Measurements from ENCODE around the gene NDUFB7. TPM values are rescaled to one million over a fixed set of nuclear protein-coding genes. Genes with fewer than 3 reads are reported as not detected.

The NDUFB7 gene
- total RNA-seq, 1 donor from 2014 or later, result 133 TPM

- peaks cover 52% of the 10 kb centered on the region for H3K4me1 Mint-ChIP-seq (ENCODE audit: low read depth)
- intact Hi-C loops (cut with micrococcal nuclease), result loop anchor here (10.0 kb wide), 1 partner anchor 1366 kb away; the partner anchor contains the start of genes IER2 and STX10
- no peak overlapping the region for H3K4me3 Mint-ChIP-seq
- peaks cover 2% of the 10 kb centered on the region for H3K27me3 Mint-ChIP-seq (ENCODE audit: insufficient read depth)
- peak overlapping the region; percentile 94 for H3K27ac Mint-ChIP-seq
- no peak for DNase-seq (ENCODE audit: low spot score)
- H3K36me3 Mint-ChIP-seq (ENCODE audit: low read depth), result peaks cover 18% of the 10 kb centered on the region
- no peaks in the 10 kb centered on the region for H3K9me3 Mint-ChIP-seq
Observed at GRCh38 chr19:14520543-14520942, 51.3 kb downstream of the NDUFB7 start.

- Mint-ChIP-seq H3K9me3 (no peaks in the 10 kb centered on the region), H3K4me1 (ENCODE audit: low read depth) (peaks cover 58% of the 10 kb centered on the region), H3K27ac (peak overlapping the region; percentile 94), H3K4me3 (peak overlapping the region; percentile 83), H3K27me3 (ENCODE audit: insufficient read depth) (peaks cover 2% of the 10 kb centered on the region), H3K36me3 (ENCODE audit: low read depth) (peaks cover 24% of the 10 kb centered on the region)
- intact Hi-C loops (cut with micrococcal nuclease), result loop anchor here (2.0 to 10.0 kb wide), 3 partner anchors 23 to 1365 kb away; partner anchors contain the start of genes GIPC1, IER2 and STX10
- DNase-seq (ENCODE audit: low spot score), result no peak
Observed at GRCh38 chr19:14519860-14520407, 51.9 kb downstream of the NDUFB7 start.

DNA sequence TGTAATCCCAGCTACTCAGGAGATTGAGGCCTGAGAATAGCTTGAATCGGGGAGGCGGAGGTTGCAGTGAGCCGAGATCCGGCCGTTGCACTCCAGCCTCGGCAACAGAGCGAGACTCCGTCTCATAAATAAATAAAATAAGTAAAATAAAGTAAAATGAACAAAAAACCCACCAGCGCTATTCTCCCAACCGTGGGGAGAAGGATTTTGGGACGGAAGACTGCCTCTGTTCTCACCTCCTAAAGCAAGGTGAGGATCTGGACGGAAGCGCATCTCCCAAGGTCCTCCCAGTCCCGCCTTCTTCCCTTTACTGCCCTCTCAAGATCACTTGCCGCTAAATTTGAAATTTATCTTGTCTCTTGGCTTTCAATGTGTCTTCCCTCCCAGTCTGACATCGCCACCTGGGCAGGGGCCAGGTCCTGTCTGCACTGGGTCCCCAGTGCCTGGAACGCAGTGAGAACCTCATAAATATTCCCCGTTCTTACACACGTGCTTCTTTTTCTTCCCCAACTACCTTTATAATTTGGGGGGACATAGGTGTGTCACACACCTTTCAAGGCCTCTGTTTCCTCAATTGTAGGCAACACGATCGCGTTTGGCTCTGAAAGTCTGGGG lies 52.5 kb downstream of the NDUFB7 start:
- intact Hi-C loops (cut with micrococcal nuclease), result loop anchor here (2.0 kb wide), 2 partner anchors 23 to 605 kb away; partner anchors contain the start of gene GIPC1
- H3K4me3 Mint-ChIP-seq, result peak overlapping the region; percentile 85
- H3K4me1 Mint-ChIP-seq (ENCODE audit: low read depth), result peaks cover 63% of the 10 kb centered on the region
- H3K9me3 Mint-ChIP-seq, result no peaks in the 10 kb centered on the region
- peaks cover 30% of the 10 kb centered on the region for H3K36me3 Mint-ChIP-seq (ENCODE audit: low read depth)
- H3K27me3 Mint-ChIP-seq (ENCODE audit: insufficient read depth), result peaks cover 2% of the 10 kb centered on the region
- H3K27ac Mint-ChIP-seq, result peak overlapping the region; percentile 94
- DNase-seq (ENCODE audit: low spot score), result no peak

- Mint-ChIP-seq H3K4me1 (ENCODE audit: low read depth) (peaks cover 60% of the 10 kb centered on the region), H3K9me3 (no peaks in the 10 kb centered on the region), H3K36me3 (ENCODE audit: low read depth) (peaks cover 32% of the 10 kb centered on the region), H3K27ac (peak within 1 kb of the TSS; percentile 94), H3K27me3 (ENCODE audit: insufficient read depth) (peaks cover 2% of the 10 kb centered on the region), H3K4me3 (peak within 1 kb of the TSS; percentile 91)
- DNase-seq (ENCODE audit: low spot score), result peak; percentile 73
- intact Hi-C loops (cut with micrococcal nuclease), result loop anchor here (1.0 to 2.0 kb wide), 7 partner anchors 11 to 607 kb away; partner anchors contain the start of genes GIPC1, RFX1 and TECR
Observed at GRCh38 chr19:14517840-14518505, 53.9 kb downstream of the NDUFB7 start, which contains the start of gene DNAJB1. Gene DNAJB1 (minus strand): TSS chr19:14518397. CDS start chr19:14518349, 48 bp downstream.

GRCh38 chr19:14517446-14517839 lies 54.4 kb downstream of the NDUFB7 start:
- H3K27me3 Mint-ChIP-seq (ENCODE audit: insufficient read depth), result peaks cover 2% of the 10 kb centered on the region
- intact Hi-C loops (cut with micrococcal nuclease), result no loop called here

GRCh38 chr19:14516746-14517438 lies 55.0 kb downstream of the NDUFB7 start:
- H3K36me3 Mint-ChIP-seq (ENCODE audit: low read depth), result peaks cover 32% of the 10 kb centered on the region
- peak overlapping the region; percentile 77 for H3K27ac Mint-ChIP-seq
- intact Hi-C loops (cut with micrococcal nuclease), result no loop called here
- H3K9me3 Mint-ChIP-seq, result no peaks in the 10 kb centered on the region
- peak overlapping the region; percentile 91 for H3K4me3 Mint-ChIP-seq
- peaks cover 49% of the 10 kb centered on the region for H3K4me1 Mint-ChIP-seq (ENCODE audit: low read depth)
- peaks cover 2% of the 10 kb centered on the region for H3K27me3 Mint-ChIP-seq (ENCODE audit: insufficient read depth)
- no peak for DNase-seq (ENCODE audit: low spot score)

More at GRCh38 chr19:14517446-14517839, 54.4 kb downstream of the NDUFB7 start:
- peak overlapping the region; percentile 77 for H3K27ac Mint-ChIP-seq
- peaks cover 32% of the 10 kb centered on the region for H3K36me3 Mint-ChIP-seq (ENCODE audit: low read depth)
- H3K4me3 Mint-ChIP-seq, result peak overlapping the region; percentile 91
- peaks cover 55% of the 10 kb centered on the region for H3K4me1 Mint-ChIP-seq (ENCODE audit: low read depth)
- no peaks in the 10 kb centered on the region for H3K9me3 Mint-ChIP-seq
- no peak for DNase-seq (ENCODE audit: low spot score)

Other genes starting within 250 kb of the NDUFB7 start
- 219 and 226 TPM in 2 replicates for gene ADGRE5, start 190.6 kb downstream of the NDUFB7 start, total RNA-seq
- gene DDX39A, start 152.7 kb downstream of the NDUFB7 start, total RNA-seq, result 273 and 287 TPM in 2 replicates
- gene PKN1, start 138.8 kb downstream of the NDUFB7 start, total RNA-seq, result 151 and 180 TPM in 2 replicates
- gene PTGER1, start 96.7 kb downstream of the NDUFB7 start, total RNA-seq, result 0.44 and 0.78 TPM in 2 replicates
- 42.9 and 43.7 TPM in 2 replicates for gene GIPC1, start 75.9 kb downstream of the NDUFB7 start, total RNA-seq
- 104 and 120 TPM in 2 replicates for gene DNAJB1, start 53.7 kb downstream of the NDUFB7 start, total RNA-seq
- gene TECR, start 42.5 kb downstream of the NDUFB7 start, total RNA-seq, result 110 and 120 TPM in 2 replicates
- gene CLEC17A, start 11.0 kb upstream of the NDUFB7 start, total RNA-seq, result 0.13 TPM in 1 of 2 replicates, not detected in the other
- not detected in 2 replicates for gene ADGRE3, start 102.8 kb upstream of the NDUFB7 start, total RNA-seq
- 10.0 and 11.1 TPM in 2 replicates for gene ZNF333, start 118.0 kb upstream of the NDUFB7 start, total RNA-seq
- gene ADGRE2, start 206.5 kb upstream of the NDUFB7 start, total RNA-seq, result 1.3 and 2.2 TPM in 2 replicates